Suprapubic skin (tissue), 4 donors: ENCODE results near the gene SYNE2.

Source experiments
- EP300 ChIP-seq: sonication (generic); formaldehyde crosslinking; IDR thresholded peaks from one replicate; pipeline ENCODE4 v1.6.1; 2017; ENCODE audit warnings: antibody characterized with exemption
- POLR2A ChIP-seq, 2 donors: fragments of 450-650 bp; IDR thresholded peaks; one replicate each; pipeline ENCODE4 v1.6.1; 2017; ENCODE audit warnings: antibody characterized with exemption in 2 of 2, mild to moderate bottlenecking in 2 of 2, moderate library complexity in 2 of 2
- POLR2AphosphoS5 ChIP-seq, 3 donors: sonication (generic); formaldehyde crosslinking; IDR thresholded peaks; one replicate each; pipeline ENCODE4 v1.6.1; 2017; ENCODE audit warnings: antibody characterized with exemption in 3 of 3
- TF ChIP-seq, protein P1 (sequence below), 2 donors: fragments of 200-600 bp in 1 of 2; fragments of 450-650 bp in 1 of 2; sonication (generic) in 1 of 2; IDR thresholded peaks; one replicate each; pipeline ENCODE4 v1.5.1; 2016 to 2019; ENCODE audit warnings: antibody characterized with exemption in 2 of 2, mild to moderate bottlenecking in 1 of 2, moderate library complexity in 1 of 2

DNA sequence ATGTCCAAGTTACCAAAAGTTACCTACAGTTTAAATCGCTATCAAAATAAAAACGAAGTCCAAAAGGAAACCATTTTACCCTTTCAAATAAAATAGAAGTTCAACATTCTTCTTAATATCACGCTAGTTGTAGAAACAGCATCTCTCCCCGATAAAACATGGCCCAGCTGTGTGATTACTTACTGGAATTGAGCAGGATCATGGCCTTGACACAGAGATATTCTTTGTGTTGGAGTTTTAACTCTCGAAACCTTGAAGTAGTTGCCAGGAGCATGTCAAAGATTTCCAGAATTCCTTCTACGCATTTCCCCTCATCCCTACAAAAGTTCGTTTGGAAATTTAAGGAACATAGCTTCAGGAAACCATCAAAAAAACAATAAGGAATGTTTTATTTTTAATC is 396.6 kb downstream of the SYNE2 start:
- TF ChIP-seq, protein P1, sequence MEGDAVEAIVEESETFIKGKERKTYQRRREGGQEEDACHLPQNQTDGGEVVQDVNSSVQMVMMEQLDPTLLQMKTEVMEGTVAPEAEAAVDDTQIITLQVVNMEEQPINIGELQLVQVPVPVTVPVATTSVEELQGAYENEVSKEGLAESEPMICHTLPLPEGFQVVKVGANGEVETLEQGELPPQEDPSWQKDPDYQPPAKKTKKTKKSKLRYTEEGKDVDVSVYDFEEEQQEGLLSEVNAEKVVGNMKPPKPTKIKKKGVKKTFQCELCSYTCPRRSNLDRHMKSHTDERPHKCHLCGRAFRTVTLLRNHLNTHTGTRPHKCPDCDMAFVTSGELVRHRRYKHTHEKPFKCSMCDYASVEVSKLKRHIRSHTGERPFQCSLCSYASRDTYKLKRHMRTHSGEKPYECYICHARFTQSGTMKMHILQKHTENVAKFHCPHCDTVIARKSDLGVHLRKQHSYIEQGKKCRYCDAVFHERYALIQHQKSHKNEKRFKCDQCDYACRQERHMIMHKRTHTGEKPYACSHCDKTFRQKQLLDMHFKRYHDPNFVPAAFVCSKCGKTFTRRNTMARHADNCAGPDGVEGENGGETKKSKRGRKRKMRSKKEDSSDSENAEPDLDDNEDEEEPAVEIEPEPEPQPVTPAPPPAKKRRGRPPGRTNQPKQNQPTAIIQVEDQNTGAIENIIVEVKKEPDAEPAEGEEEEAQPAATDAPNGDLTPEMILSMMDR (IDR thresholded peaks at IDR 0.05) = no peak
- no peak for TF ChIP-seq POLR2A (IDR thresholded peaks at IDR 0.05)
- TF ChIP-seq EP300 = no peak
- TF ChIP-seq POLR2AphosphoS5 (IDR thresholded peaks at IDR 0.05) = no peak
